Heart left ventricle (tissue), 13 donors: Measurements from ENCODE around the gene CENPO.

Experiments
- POLR2A ChIP-seq, 2 donors: fragments of 450-650 bp; IDR thresholded peaks; one replicate each; pipeline ENCODE4 v1.6.1; 2017; ENCODE audit warnings: antibody characterized with exemption in 2 of 2, mild to moderate bottlenecking in 2 of 2, moderate library complexity in 2 of 2
- TF ChIP-seq, protein P1 (sequence below), 12 donors: fragments of 200-600 bp; sonication (generic) in 4 of 12; IDR thresholded peaks; one replicate each; pipeline versions ENCODE4 v1.5.0 to v1.8.0; 2018 to 2022; ENCODE audit warnings: antibody characterized with exemption in 12 of 12, mild to moderate bottlenecking in 5 of 12
- donor health status: ischemic (EF 13 %, LVEDD 7.1; RV severe dilation, severe dysfunction).
- donor health status: DM: no; HTN: yes; CAD: no.
- donor health status: DM: no; HTN: no; CAD: no.
- donor health status: ischemic (EF 25% LVEDD 6.9; RV normal size, moderate dysfunction).
- donor health status: ischemic (EF 25% LVEDD 5.7; RV mildly dilated, moderate dysfunction).
- donor health status: ischemic (EF 35%, LVEDD 5.7; RV mildly dilated, moderate dysfunction).
- donor health status: nonischemic (EF 11% LVEDD 7.7; RV severe dilation, severe dysfunction).
- donor health status: DM: yes; HTN: yes; CAD: no.
- donor health status: PGD.
- donor health status: ischemic (EF 29% LVEDD 5.4; RV normal size, mild dysfunction).
- donor health status: nonischemic (EF 23%, LVEDD 6.1; RV moderate dilation, normal function).

GRCh38 chr2:24839729-24840128 lies 46.5 kb downstream of the CENPO start:
- TF ChIP-seq, protein P1, sequence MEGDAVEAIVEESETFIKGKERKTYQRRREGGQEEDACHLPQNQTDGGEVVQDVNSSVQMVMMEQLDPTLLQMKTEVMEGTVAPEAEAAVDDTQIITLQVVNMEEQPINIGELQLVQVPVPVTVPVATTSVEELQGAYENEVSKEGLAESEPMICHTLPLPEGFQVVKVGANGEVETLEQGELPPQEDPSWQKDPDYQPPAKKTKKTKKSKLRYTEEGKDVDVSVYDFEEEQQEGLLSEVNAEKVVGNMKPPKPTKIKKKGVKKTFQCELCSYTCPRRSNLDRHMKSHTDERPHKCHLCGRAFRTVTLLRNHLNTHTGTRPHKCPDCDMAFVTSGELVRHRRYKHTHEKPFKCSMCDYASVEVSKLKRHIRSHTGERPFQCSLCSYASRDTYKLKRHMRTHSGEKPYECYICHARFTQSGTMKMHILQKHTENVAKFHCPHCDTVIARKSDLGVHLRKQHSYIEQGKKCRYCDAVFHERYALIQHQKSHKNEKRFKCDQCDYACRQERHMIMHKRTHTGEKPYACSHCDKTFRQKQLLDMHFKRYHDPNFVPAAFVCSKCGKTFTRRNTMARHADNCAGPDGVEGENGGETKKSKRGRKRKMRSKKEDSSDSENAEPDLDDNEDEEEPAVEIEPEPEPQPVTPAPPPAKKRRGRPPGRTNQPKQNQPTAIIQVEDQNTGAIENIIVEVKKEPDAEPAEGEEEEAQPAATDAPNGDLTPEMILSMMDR (IDR thresholded peaks at IDR 0.05), result no peak
- no peak for TF ChIP-seq POLR2A (IDR thresholded peaks at IDR 0.05)
